Large intestine (tissue), 3 donors: ENCODE measurements around the gene PCLO. TPM values are rescaled to one million over a fixed set of nuclear protein-coding genes. Genes with fewer than 3 reads are reported as not detected.

Experiments
- DNase-seq, 2 donors: peaks; one replicate each; pipeline versions ENCODE4 v3.0.0 to v3.0.0-alpha.2; 2013
- H3K27ac ChIP-seq: one replicate; pipeline ENCODE4 v1.5.1; 2013; ENCODE audit warnings: low read length
- H3K27me3 ChIP-seq: 2 replicates; pipeline ENCODE4 v1.6.1; 2013; ENCODE audit warnings: low read length; ENCODE audit not compliant: control insufficient read depth, insufficient read depth
- H3K36me3 ChIP-seq: 2 replicates; pipeline ENCODE4 v1.6.1; 2013; ENCODE audit warnings: low read length; ENCODE audit not compliant: control insufficient read depth, insufficient read depth
- H3K4me1 ChIP-seq: one replicate; pipeline ENCODE4 v1.6.1; 2013; ENCODE audit warnings: low read length; ENCODE audit not compliant: control insufficient read depth, insufficient read depth
- H3K4me3 ChIP-seq: one replicate; pipeline ENCODE4 v1.5.1; 2013; ENCODE audit warnings: low read length
- H3K9me3 ChIP-seq: one replicate; pipeline ENCODE4 v1.6.1; 2013; ENCODE audit warnings: mild to moderate bottlenecking, low read depth, low read length, moderate library complexity; ENCODE audit not compliant: control insufficient read depth
- WGBS: methylation state at CpG from one replicate; pipeline ENCODE4 v1.1.5; 2013; ENCODE audit warnings: low lambda C conversion rate; ENCODE audit not compliant: insufficient coverage; 5-methylcytosine and 5-hydroxymethylcytosine counted together
- polyA plus RNA-seq: library from polyadenylated mRNA; unstranded; fragments of 120-200 nt; gene quantifications from one replicate; pipeline ENCODE4 v1.2.1, GENCODE V29; 2013

PCLO gene
- polyA plus RNA-seq, 1 donor = 10.7 TPM

DNA sequence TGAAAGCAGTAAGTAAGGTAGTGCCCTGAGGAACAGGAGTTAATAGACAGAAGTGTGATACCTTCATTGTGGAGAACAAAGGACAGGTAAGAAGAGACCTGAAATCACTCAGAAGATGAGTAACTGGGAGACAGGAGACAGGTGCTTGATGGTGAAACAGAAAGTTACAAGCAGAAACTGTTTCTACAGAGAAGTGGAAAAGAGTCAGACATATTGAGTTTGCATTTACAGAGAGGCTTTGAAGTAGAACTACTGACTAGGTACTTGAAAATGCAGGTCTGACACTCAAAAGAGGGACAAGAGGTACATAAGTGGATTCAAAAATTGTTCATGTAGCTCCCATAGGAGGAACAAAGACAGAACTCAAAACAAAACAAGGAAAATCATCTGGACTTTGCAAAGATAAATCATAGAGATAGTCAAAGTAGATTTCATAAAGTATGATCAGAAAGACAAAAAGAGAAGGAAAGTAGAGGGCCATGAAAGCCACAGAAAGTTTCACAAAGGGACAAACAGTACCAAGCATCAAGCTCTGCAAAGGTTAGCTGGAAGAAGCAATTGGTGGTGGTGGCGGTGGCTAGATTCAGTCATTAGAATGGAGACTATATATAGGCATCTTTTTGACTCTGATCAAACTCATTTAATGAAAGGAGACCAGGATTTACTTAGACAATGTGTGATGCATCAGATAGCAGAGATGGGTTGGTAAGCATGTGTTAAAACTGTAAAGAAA lies 198.4 kb downstream of the PCLO start:
- H3K27ac ChIP-seq = no peak overlapping the region
- H3K4me1 ChIP-seq = no peaks in the 10 kb centered on the region
- WGBS = 100% methylated on average over 1 of the region's 1 CpG
- no peaks in the 10 kb centered on the region for H3K36me3 ChIP-seq
- no peaks in the 10 kb centered on the region for H3K27me3 ChIP-seq
- no peaks in the 10 kb centered on the region for H3K9me3 ChIP-seq
- no peak overlapping the region for H3K4me3 ChIP-seq
- DNase-seq = no peak

DNA sequence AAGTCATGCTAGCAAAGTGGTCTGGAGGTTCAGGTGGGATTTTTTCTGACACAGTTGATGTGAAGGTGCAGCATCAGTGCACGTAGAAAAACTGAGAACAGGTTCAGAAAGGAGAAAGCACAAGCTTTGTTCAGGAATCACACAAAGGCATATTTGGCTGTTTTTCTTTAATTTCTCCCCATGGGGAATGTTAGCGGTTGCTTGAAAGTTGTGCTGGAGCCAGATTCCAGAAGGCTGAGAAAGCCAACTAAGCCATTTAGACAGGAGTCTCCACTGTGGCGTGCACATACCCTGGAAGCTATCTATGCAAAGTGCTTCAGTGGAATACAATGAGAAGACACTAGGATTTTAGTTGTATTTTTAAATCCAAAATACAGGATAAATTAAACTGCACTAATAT lies 201.4 kb downstream of the PCLO start:
- no peak overlapping the region for H3K27ac ChIP-seq
- no peaks in the 10 kb centered on the region for H3K27me3 ChIP-seq
- no peaks in the 10 kb centered on the region for H3K9me3 ChIP-seq
- H3K4me1 ChIP-seq = no peaks in the 10 kb centered on the region
- no peaks in the 10 kb centered on the region for H3K36me3 ChIP-seq
- 100% methylated on average over 1 of the region's 3 CpGs for WGBS
- DNase-seq = no peak
- H3K4me3 ChIP-seq = no peak overlapping the region

DNA sequence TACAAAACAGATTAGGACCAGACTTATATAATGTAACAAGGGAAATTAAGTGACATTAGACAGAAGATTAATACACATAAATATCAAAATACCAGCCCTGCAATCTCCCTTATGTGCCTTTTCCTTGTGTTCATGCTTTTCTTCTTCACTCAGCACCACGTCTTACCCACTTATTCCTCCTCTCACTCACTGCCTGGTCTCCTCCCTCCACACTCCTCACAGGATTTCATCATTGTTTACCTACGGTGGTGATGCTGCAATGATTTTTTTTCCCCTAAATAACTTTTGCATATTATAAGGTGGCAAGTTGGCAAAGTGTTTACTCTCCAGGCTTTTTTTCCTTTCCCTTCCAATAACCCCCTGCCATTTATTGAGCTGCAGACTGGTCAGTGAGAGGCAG lies 203.2 kb downstream of the PCLO start:
- DNase-seq = no peak
- no peaks in the 10 kb centered on the region for H3K4me1 ChIP-seq
- no peak overlapping the region for H3K4me3 ChIP-seq
- no peaks in the 10 kb centered on the region for H3K36me3 ChIP-seq
- H3K27ac ChIP-seq = no peak overlapping the region
- no peaks in the 10 kb centered on the region for H3K27me3 ChIP-seq
- 94% methylated on average over 2 of the region's 2 CpGs for WGBS
- H3K9me3 ChIP-seq = no peaks in the 10 kb centered on the region

DNA sequence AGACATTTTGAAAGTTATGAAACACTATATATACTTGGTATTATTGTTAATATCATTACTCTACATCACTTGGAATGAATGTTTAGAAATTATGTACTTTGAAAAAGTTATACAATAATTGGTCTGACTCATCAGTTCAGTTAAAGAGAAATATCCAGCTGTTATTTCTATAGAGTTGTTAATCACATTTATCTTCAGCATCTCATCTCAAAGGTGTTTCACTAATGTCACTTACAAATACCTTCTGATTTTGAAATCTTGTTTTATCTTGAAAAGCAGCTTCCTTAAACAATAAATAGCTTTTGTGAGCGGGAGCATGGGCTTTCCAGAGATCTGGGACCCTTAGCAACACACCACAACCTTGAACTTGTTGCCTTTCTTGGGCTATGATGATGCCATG lies 205.2 kb downstream of the PCLO start:
- H3K27me3 ChIP-seq = no peaks in the 10 kb centered on the region
- H3K4me1 ChIP-seq = no peaks in the 10 kb centered on the region
- H3K36me3 ChIP-seq = no peaks in the 10 kb centered on the region
- no peak overlapping the region for H3K27ac ChIP-seq
- no peak for DNase-seq
- no peaks in the 10 kb centered on the region for H3K9me3 ChIP-seq
- H3K4me3 ChIP-seq = no peak overlapping the region
- 86% methylated on average over 1 of the region's 1 CpG for WGBS

DNA sequence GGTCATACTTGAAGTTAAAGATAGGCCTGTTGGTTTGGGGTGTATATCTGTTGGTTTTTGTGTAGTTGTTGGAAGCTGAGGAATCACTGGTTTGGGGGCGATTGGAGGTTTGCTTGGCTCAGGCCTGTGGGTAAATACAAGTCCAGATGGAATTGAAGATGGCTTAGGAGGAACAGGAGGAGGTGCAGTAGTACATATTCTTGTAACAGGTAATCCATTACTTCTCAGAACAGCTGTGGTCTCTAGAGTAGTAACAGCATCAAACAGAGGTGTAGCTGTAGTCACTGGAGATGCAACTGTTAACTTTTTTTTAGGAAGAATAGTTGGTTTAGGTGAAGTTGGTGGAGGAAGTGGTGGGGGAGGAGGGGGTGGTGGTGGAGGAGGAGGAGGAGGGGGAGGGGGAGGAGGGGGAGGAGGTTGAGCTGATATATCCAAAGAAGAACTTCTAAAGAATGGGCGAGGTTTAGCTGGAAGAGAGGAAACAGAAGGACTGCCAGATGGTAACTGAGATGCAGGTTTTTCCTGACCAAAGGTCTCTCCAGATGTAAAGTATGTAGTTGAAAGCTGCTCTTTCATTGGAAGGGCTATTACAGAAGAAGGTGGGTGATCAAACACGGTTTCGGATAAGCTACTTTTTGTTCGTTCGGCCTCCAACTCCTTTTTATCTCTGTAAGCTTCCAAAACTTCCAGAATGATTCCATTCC lies 209.2 kb downstream of the PCLO start:
- no peaks in the 10 kb centered on the region for H3K4me1 ChIP-seq
- DNase-seq = no peak
- 100% methylated on average over 2 of the region's 6 CpGs for WGBS
- no peaks in the 10 kb centered on the region for H3K9me3 ChIP-seq
- no peak overlapping the region for H3K27ac ChIP-seq
- H3K36me3 ChIP-seq = no peaks in the 10 kb centered on the region
- no peak overlapping the region for H3K4me3 ChIP-seq
- H3K27me3 ChIP-seq = no peaks in the 10 kb centered on the region

- Histone ChIP-seq H3K27ac (no peak overlapping the region), H3K27me3 (no peaks in the 10 kb centered on the region), H3K4me3 (no peak overlapping the region), H3K4me1 (no peaks in the 10 kb centered on the region), H3K36me3 (no peaks in the 10 kb centered on the region), H3K9me3 (no peaks in the 10 kb centered on the region)
- 100% methylated on average over 1 of the region's 4 CpGs for WGBS
- no peak for DNase-seq
Observed at GRCh38 chr7:82950436-82950835, 212.2 kb downstream of the PCLO start.

DNA sequence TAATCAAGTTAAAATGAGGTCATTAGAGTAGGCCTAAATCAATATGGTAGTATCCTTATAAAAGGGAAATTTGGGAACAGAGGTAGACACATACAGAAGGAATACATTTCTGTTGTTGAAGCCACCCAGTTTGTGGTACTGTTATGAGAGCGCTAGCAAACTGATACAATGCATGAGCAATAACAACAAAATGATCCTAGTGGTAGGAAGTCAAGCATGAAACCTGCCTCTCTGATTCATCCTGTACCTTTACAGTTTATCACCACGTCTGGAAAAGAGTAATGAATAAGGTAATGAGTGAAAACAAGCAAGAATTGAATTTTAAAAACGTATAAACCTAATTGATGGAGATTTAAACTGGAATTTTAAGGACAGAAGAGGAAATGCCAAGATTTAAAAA lies 217.2 kb downstream of the PCLO start:
- WGBS = 85% methylated on average over 1 of the region's 3 CpGs
- DNase-seq = no peak
- no peak overlapping the region for H3K27ac ChIP-seq
- no peaks in the 10 kb centered on the region for H3K9me3 ChIP-seq
- H3K4me3 ChIP-seq = no peak overlapping the region
- H3K36me3 ChIP-seq = no peaks in the 10 kb centered on the region
- H3K4me1 ChIP-seq = no peaks in the 10 kb centered on the region
- no peaks in the 10 kb centered on the region for H3K27me3 ChIP-seq

DNA sequence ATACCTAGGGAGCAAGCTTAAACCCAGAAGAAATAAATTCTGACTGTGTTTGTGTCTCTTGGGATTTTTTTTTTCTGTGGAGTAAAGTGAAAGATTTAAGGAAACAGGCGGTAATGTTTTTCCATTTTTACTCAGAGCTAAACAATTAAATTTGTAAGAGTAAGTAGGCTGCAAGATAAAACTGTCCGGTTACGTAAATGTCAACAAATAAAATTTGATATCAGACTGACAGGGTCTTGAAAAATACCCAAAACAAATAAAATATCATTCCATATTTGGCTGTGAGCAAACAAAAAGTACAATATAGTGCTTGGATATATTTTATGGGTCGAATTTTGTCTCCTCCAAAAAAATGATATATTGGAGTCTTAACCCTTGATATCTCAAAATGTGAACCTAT lies 217.6 kb downstream of the PCLO start:
- H3K9me3 ChIP-seq = no peaks in the 10 kb centered on the region
- 83% methylated on average over 2 of the region's 4 CpGs for WGBS
- H3K4me3 ChIP-seq = no peak overlapping the region
- no peaks in the 10 kb centered on the region for H3K36me3 ChIP-seq
- H3K4me1 ChIP-seq = no peaks in the 10 kb centered on the region
- no peak for DNase-seq
- H3K27me3 ChIP-seq = no peaks in the 10 kb centered on the region
- no peak overlapping the region for H3K27ac ChIP-seq

DNA sequence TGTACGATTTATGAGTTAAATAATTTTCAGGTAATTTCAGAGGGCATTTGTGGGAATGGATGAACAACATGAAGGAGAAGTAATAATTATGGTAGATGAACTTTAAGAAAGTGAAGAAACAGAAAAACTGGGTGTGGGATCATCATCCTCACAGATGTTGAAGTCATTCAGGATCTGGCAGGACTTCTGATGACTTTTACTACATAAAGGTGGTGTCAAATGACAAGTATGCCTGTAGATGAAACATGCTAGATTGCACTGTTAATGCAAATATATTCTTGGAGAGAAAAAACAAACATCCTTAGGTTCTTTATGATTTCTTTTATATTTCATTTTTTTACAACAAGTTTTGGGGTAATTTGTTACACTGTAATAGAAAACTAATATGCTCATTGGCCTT lies 230.2 kb downstream of the PCLO start:
- H3K9me3 ChIP-seq = no peaks in the 10 kb centered on the region
- no peaks in the 10 kb centered on the region for H3K27me3 ChIP-seq
- no peak for DNase-seq
- H3K4me1 ChIP-seq = no peaks in the 10 kb centered on the region
- H3K36me3 ChIP-seq = no peaks in the 10 kb centered on the region
- no peak overlapping the region for H3K4me3 ChIP-seq
- H3K27ac ChIP-seq = no peak overlapping the region
- 89% methylated on average over 1 of the region's 1 CpG for WGBS

- no peak overlapping the region for H3K4me3 ChIP-seq
- H3K27ac ChIP-seq = no peak overlapping the region
- no peaks in the 10 kb centered on the region for H3K27me3 ChIP-seq
- no peaks in the 10 kb centered on the region for H3K36me3 ChIP-seq
- WGBS = 100% methylated on average over 1 of the region's 2 CpGs
- no peaks in the 10 kb centered on the region for H3K4me1 ChIP-seq
- DNase-seq = no peak
- H3K9me3 ChIP-seq = no peaks in the 10 kb centered on the region
Observed at GRCh38 chr7:82926477-82926876, 236.2 kb downstream of the PCLO start.

DNA sequence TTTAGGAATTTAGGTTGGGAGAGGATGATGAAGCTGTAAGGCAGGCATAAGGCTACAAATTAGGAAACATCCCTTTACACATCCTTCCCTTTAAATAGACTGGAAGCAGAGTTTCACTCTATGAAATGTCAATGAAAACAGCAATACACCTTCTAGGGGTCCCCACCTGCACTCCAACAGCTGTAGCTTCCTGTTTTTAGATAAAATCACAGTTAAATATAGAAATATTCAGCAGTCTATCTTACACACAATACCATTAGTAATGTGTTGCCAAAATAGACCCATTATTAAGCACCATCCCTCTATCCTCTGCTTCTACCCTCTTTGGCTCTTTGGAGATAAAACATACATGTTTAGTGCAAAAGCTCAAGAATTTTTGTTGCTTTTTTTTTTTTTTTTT lies 237.4 kb downstream of the PCLO start:
- Histone ChIP-seq H3K4me3 (no peak overlapping the region), H3K9me3 (no peaks in the 10 kb centered on the region), H3K27me3 (no peaks in the 10 kb centered on the region), H3K4me1 (no peaks in the 10 kb centered on the region), H3K36me3 (no peaks in the 10 kb centered on the region), H3K27ac (no peak overlapping the region)
- DNase-seq = no peak
